GM18505 (cell line): ENCODE data around the gene TNKS2.
"Not testable (repeated sequence)": the region's sequence is repeated elsewhere in the genome, so short reads cannot be mapped to it uniquely, and the experiment has no call there.

Source experiments
- ATAC-seq: cut with Tn5 transposase; IDR thresholded peaks from one replicate; pipeline ENCODE4 v1.9.1; 2021; ENCODE audit not compliant: unreplicated experiment
- POLR2A ChIP-seq: IDR thresholded peaks from 4 replicates; pipeline ENCODE4 v1.6.1; 2011; ENCODE audit warnings: borderline replicate concordance; ENCODE audit not compliant: insufficient read depth, insufficient read length; ENCODE audit errors: extremely low read depth

The TNKS2 gene

GRCh38 chr10:91800756-91801155 lies 2.5 kb downstream of the TNKS2 start:
- ATAC-seq: no peak
- no peak for TF ChIP-seq POLR2A

- no peak for TF ChIP-seq POLR2A
- ATAC-seq: no peak
Measured at GRCh38 chr10:91803386-91804125, 5.3 kb downstream of the TNKS2 start.

GRCh38 chr10:91804126-91804510 lies 5.9 kb downstream of the TNKS2 start:
- no peak for TF ChIP-seq POLR2A
- ATAC-seq: no peak

- no peak for ATAC-seq
- TF ChIP-seq POLR2A: no peak
Measured at GRCh38 chr10:91805110-91805838, 7.0 kb downstream of the TNKS2 start.

- not testable (repeated sequence) for ATAC-seq
Measured at GRCh38 chr10:91807264-91807663, 9.0 kb downstream of the TNKS2 start.

- ATAC-seq: no peak
- TF ChIP-seq POLR2A: no peak
Measured at GRCh38 chr10:91813251-91813650, 15.0 kb downstream of the TNKS2 start.

GRCh38 chr10:91816981-91817380 lies 18.8 kb downstream of the TNKS2 start:
- TF ChIP-seq POLR2A: no peak
- no peak for ATAC-seq

GRCh38 chr10:91820144-91820543 lies 21.9 kb downstream of the TNKS2 start:
- TF ChIP-seq POLR2A: no peak
- ATAC-seq: no peak

GRCh38 chr10:91824076-91824475 lies 25.9 kb downstream of the TNKS2 start:
- no peak for ATAC-seq
- TF ChIP-seq POLR2A: no peak

- TF ChIP-seq POLR2A: no peak
- no peak for ATAC-seq
Measured at GRCh38 chr10:91829268-91829667, 31.0 kb downstream of the TNKS2 start.

- TF ChIP-seq POLR2A: no peak
- no peak for ATAC-seq
Measured at GRCh38 chr10:91838199-91838598, 40.0 kb downstream of the TNKS2 start.

GRCh38 chr10:91843083-91843482 lies 44.9 kb downstream of the TNKS2 start:
- TF ChIP-seq POLR2A: no peak
- no peak for ATAC-seq

GRCh38 chr10:91856637-91857036 lies 58.4 kb downstream of the TNKS2 start:
- TF ChIP-seq POLR2A: no peak

GRCh38 chr10:91860885-91861284 lies 62.7 kb downstream of the TNKS2 start:
- no peak for ATAC-seq
- TF ChIP-seq POLR2A: no peak

More at GRCh38 chr10:91856637-91857036, 58.4 kb downstream of the TNKS2 start:
- ATAC-seq: no peak
